Testis (tissue), 2 donors: Measurements from ENCODE around the gene BIK.

Experiments used
- CTCF ChIP-seq, 3 experiments: fragments of 450-650 bp in 2 of 3; fragments of 200-600 bp in 1 of 3; sonication (generic) in 1 of 3; IDR thresholded peaks; one replicate each; pipeline ENCODE4 v1.5.1; 2016 to 2019; ENCODE audit warnings: antibody characterized with exemption in 3 of 3, mild to moderate bottlenecking in 2 of 3, moderate library complexity in 1 of 3
- POLR2A ChIP-seq: fragments of 450-650 bp; IDR thresholded peaks from one replicate; pipeline ENCODE4 v1.6.1; 2017; ENCODE audit warnings: antibody characterized with exemption, mild to moderate bottlenecking, moderate library complexity

- TF ChIP-seq CTCF (IDR thresholded peaks at IDR 0.05) (no peak), POLR2A (no peak)
Observed at GRCh38 chr22:43066134-43066533, 44.4 kb upstream of the BIK start.
